Measurements from ENCODE around the gene MAB21L4. TPM values are rescaled to one million over a fixed set of nuclear protein-coding genes. Genes with fewer than 3 reads are reported as not detected.

MAB21L4 gene
- total RNA-seq, 4 donors from 2014 or later = not detected

DNA sequence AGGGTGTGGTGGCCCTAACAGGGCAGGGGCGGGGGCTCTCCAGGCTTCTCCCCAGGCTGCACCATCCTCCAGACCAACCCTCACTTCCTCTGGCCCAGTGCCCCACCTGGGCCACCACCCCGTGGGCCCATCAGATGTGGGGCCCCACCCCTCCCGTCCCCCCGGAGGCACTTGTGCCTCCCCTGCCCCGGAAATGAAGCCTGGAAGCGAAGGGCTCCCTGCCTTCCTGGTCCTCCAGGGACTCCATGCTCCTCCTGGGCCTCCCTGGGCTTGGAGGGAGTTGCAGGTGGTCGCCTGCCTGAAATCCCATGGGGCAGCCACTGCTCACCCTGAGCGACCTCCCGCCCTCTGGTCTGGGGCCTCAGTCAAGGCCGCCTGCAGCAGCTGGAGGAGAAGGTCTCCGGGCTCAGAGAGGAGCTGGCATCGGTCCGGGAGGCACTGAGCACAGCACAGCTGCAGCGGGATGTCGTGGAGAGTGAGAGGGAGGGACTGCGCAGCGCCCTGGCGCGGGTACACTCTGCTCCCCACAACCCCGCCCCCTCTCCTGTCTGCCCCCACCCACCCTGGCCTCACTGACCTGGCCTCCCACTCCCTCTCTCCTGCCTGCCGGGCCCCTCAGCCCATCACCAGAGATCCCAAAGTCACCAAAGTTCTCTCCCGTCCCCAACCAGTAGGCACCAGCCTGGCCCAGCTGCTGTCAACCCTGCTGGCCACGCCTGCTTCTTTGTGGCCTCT is 38.2 kb upstream of the MAB21L4 start:
- intact Hi-C loops (cut with DNase I; ENCODE audit: low total_unique reads) = no loop called here
- Histone ChIP-seq H3K4me1 (no peaks in the 10 kb centered on the region), H3K9me3 (peaks cover 0 to 5% (median 0%) of the 10 kb centered on the region in 3 donors), H3K27me3 (peaks cover 8 to 33% (median 13%) of the 10 kb centered on the region in 3 donors), H3K27ac (no peak overlapping the region), H3K36me3 (no peaks in the 10 kb centered on the region), H3K4me3 (no peak overlapping the region)
- TF ChIP-seq, protein P1, sequence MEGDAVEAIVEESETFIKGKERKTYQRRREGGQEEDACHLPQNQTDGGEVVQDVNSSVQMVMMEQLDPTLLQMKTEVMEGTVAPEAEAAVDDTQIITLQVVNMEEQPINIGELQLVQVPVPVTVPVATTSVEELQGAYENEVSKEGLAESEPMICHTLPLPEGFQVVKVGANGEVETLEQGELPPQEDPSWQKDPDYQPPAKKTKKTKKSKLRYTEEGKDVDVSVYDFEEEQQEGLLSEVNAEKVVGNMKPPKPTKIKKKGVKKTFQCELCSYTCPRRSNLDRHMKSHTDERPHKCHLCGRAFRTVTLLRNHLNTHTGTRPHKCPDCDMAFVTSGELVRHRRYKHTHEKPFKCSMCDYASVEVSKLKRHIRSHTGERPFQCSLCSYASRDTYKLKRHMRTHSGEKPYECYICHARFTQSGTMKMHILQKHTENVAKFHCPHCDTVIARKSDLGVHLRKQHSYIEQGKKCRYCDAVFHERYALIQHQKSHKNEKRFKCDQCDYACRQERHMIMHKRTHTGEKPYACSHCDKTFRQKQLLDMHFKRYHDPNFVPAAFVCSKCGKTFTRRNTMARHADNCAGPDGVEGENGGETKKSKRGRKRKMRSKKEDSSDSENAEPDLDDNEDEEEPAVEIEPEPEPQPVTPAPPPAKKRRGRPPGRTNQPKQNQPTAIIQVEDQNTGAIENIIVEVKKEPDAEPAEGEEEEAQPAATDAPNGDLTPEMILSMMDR (IDR thresholded peaks at IDR 0.05 in 4 of 5, conservative IDR thresholded peaks at IDR 0.05 in 1 of 5) = no peak
- TF ChIP-seq POLR2A (IDR thresholded peaks at IDR 0.05) = no peak
- in situ Hi-C loops (cut with MboI; ENCODE audit: low sequenced_read_pairs in 4 of 4) = no loop called here
- ATAC-seq (no peak), DNase-seq (peak; percentile 1 to 14)

DNA sequence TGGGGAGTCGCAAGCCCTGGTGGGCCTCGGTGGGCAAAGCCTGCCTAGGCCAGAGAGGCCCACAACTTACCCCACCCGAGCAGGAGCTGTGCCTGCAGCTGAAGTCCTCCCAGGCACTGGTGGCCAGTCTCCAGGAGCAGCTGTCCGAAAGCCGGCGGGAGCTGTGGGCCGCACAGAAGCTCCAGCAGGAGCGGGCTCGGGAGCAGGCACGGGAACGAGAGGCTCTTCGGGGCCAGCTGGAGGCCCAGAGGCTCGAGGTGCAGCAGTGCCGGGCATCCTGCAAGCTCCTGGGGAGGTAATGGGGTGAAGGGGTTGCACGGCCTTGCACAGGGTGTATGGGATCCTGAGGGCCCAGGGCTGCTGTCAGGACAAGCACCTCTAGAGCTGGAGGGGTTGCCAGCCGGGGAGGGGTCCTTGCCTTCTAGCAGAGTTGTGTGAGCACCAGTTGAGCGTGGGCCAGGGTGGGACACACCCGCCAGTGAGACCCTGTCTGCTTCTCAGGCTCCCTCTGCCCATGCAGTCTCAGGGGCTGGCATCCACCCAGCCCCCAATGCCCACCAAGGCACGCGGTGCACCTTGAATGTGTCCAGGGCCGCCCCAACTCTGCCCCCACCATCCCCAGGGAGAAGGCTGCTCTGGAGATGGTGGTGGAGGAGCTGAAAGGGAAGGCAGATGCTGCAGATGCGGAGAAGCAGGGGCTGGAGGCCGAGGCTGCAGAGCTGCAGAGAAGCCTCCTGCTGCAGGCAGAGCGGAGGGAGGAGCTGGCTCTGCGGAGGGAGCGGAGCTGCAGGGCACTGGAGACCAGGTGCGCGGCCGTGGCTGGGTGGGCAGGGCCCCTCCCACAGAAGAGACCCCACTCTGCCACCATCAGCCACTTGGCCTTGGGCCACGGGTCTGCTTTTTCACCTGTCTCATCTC is 37.4 kb upstream of the MAB21L4 start:
- in situ Hi-C loops (cut with MboI; ENCODE audit: low sequenced_read_pairs in 4 of 4) = no loop called here
- peaks cover 8 to 33% (median 13%) of the 10 kb centered on the region in 3 donors for H3K27me3 ChIP-seq
- intact Hi-C loops (cut with DNase I; ENCODE audit: low total_unique reads) = no loop called here
- ATAC-seq (no peak), DNase-seq (peak; percentile 1 to 8)
- no peaks in the 10 kb centered on the region for H3K36me3 ChIP-seq
- no peak overlapping the region for H3K27ac ChIP-seq
- TF ChIP-seq, protein P1 (IDR thresholded peaks at IDR 0.05 in 4 of 5, conservative IDR thresholded peaks at IDR 0.05 in 1 of 5) = no peak
- TF ChIP-seq POLR2A (IDR thresholded peaks at IDR 0.05) = no peak
- no peaks in the 10 kb centered on the region for H3K4me1 ChIP-seq
- peaks cover 0 to 5% (median 0%) of the 10 kb centered on the region in 3 donors for H3K9me3 ChIP-seq
- no peak overlapping the region for H3K4me3 ChIP-seq

DNA sequence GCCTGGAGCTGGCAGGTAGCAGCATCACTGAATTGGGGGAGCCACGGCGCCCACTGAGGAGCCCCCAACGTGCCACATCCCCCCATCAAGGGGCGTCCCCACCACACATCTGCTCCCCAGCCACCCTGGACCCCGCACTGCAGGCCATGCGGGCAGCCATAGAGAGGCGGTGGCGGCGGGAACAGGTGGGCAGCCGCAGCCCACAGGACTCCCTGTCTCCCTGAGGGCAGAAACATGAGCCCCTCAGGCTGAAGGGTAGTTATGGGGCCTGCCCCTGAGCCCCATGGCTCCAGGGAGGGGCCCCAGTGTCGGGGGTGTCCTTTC is 36.7 kb upstream of the MAB21L4 start:
- DNase-seq (no peak), ATAC-seq (no peak)
- H3K27ac ChIP-seq = no peak overlapping the region
- H3K36me3 ChIP-seq = no peaks in the 10 kb centered on the region
- H3K9me3 ChIP-seq = no peaks in the 10 kb centered on the region
- intact Hi-C loops (cut with DNase I; ENCODE audit: low total_unique reads) = no loop called here
- H3K27me3 ChIP-seq = peaks cover 8 to 33% (median 13%) of the 10 kb centered on the region in 3 donors
- H3K4me1 ChIP-seq = no peaks in the 10 kb centered on the region
- no peak for TF ChIP-seq POLR2A (IDR thresholded peaks at IDR 0.05)
- TF ChIP-seq, protein P1 (IDR thresholded peaks at IDR 0.05 in 4 of 5, conservative IDR thresholded peaks at IDR 0.05 in 1 of 5) = no peak
- H3K4me3 ChIP-seq = no peak overlapping the region
- in situ Hi-C loops (cut with MboI; ENCODE audit: low sequenced_read_pairs in 4 of 4) = no loop called here

DNA sequence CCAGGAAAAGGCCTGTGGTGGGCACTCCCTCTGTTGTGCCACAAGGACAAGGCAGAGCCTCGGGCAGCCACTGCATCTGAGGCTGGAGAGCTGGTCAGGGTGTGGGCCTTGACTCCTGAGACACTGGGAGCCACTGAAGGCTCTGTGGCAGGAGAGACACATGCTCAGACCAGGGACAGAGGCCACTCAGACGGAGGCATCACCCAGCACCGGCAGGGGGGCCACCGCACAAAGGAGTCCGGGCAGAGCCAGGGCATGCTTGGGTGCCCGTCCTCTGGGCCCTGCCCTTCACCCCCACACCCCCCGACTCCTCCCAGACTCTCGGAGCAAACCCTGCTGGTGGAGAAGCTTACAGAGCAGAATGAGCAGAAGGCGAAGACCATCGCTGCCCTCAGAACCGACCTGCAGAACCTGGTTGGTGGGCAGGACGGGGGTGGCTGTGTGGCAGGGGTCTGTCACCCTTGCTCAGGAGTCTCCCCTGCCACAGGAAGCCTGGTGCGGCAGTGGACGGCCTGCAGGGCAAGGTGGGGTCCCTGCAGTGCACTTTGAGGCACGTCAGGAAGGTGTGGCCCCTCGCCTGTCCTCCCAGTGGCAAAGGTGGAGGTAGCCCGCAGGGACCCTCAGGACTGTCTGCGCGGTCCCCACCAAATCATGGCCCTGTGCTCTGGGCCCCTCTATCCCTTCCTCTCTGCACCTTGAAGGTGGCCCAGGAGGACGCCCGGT is 36.2 kb upstream of the MAB21L4 start:
- in situ Hi-C loops (cut with MboI; ENCODE audit: low sequenced_read_pairs in 4 of 4) (no loop called here), intact Hi-C loops (cut with DNase I; ENCODE audit: low total_unique reads) (no loop called here)
- no peak overlapping the region for H3K4me3 ChIP-seq
- peak in 1 of 2 donors; percentile 7 for DNase-seq
- TF ChIP-seq, protein P1 (IDR thresholded peaks at IDR 0.05 in 4 of 5, conservative IDR thresholded peaks at IDR 0.05 in 1 of 5) = no peak
- no peak for TF ChIP-seq POLR2A (IDR thresholded peaks at IDR 0.05)
- no peaks in the 10 kb centered on the region for H3K4me1 ChIP-seq
- H3K9me3 ChIP-seq = no peaks in the 10 kb centered on the region
- no peaks in the 10 kb centered on the region for H3K36me3 ChIP-seq
- no peak for ATAC-seq
- no peak overlapping the region for H3K27ac ChIP-seq
- H3K27me3 ChIP-seq = peaks cover 8 to 33% (median 13%) of the 10 kb centered on the region in 3 donors

All from gastrocnemius medialis (tissue), 4 donors.